ENCODE measurements around the gene HAAO. TPM values are rescaled to one million over a fixed set of nuclear protein-coding genes. Genes with fewer than 3 reads are reported as not detected.

HAAO gene
- total RNA-seq, 4 donors from 2014 or later, result 3.9 to 6.6 (median 4.3) TPM

DNA sequence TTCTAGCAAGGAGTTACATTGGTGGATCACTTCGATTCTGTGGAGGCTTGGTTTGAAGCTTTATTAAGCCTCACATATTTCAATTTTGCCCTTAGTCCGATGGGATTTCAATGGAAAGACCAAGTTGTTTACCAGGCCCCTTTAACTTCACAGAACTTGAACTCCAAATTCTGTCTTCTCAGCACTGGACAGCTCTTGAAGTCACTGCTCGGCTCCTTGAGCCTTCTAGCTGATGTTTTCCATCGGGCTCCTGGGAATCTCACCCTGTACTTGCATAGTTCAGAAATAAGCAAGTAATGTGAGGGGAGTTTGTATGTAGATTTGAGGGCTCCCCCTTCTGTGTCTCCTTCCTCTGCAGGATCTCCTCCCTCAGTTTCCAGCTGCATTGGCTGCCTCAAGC is 43.5 kb downstream of the HAAO start:
- Histone ChIP-seq H3K4me3 (no peak overlapping the region), H3K27me3 (no peaks in the 10 kb centered on the region), H3K27ac (no peak overlapping the region), H3K36me3 (peaks cover 10% of the 10 kb centered on the region), H3K4me1 (peaks cover 14% of the 10 kb centered on the region), H3K9me3 (no peaks in the 10 kb centered on the region)
- no peak for TF ChIP-seq POLR2A (IDR thresholded peaks at IDR 0.05)
- TF ChIP-seq, protein P1, sequence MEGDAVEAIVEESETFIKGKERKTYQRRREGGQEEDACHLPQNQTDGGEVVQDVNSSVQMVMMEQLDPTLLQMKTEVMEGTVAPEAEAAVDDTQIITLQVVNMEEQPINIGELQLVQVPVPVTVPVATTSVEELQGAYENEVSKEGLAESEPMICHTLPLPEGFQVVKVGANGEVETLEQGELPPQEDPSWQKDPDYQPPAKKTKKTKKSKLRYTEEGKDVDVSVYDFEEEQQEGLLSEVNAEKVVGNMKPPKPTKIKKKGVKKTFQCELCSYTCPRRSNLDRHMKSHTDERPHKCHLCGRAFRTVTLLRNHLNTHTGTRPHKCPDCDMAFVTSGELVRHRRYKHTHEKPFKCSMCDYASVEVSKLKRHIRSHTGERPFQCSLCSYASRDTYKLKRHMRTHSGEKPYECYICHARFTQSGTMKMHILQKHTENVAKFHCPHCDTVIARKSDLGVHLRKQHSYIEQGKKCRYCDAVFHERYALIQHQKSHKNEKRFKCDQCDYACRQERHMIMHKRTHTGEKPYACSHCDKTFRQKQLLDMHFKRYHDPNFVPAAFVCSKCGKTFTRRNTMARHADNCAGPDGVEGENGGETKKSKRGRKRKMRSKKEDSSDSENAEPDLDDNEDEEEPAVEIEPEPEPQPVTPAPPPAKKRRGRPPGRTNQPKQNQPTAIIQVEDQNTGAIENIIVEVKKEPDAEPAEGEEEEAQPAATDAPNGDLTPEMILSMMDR (IDR thresholded peaks at IDR 0.05), result no peak
- TF ChIP-seq EP300 (IDR thresholded peaks at IDR 0.05), result no peak
- WGBS, result 97% methylated on average over 4 of the region's 4 CpGs
- no peak for DNase-seq (ENCODE audit: low spot score in 2 of 2)

DNA sequence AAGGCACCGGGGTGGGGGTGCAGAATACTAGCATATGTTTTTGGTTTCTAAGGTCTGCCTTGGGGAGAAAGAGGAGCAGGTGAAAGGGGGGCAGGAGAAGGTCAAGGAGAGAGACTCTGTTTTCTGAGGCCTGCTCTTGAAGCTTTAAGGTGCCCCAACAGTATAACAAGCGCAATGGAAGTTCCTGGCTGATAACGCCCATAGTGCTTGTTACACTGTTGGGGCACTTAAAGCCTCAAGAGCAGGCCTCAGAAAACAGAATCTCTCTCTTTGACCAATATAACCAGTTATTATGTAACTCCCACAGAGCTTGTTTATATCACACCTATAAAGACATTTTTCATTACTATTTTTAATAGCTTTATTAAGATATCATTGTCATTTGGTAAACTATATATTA is 45.0 kb downstream of the HAAO start:
- DNase-seq (ENCODE audit: low spot score in 2 of 2), result no peak
- no peak overlapping the region for H3K4me3 ChIP-seq
- H3K36me3 ChIP-seq, result peaks cover 10% of the 10 kb centered on the region
- no peak overlapping the region for H3K27ac ChIP-seq
- H3K4me1 ChIP-seq, result no peaks in the 10 kb centered on the region
- H3K27me3 ChIP-seq, result no peaks in the 10 kb centered on the region
- TF ChIP-seq POLR2AphosphoS5 (IDR thresholded peaks at IDR 0.05) (no peak), EP300 (IDR thresholded peaks at IDR 0.05) (no peak)
- TF ChIP-seq, protein P1 (IDR thresholded peaks at IDR 0.05), result no peak
- no peaks in the 10 kb centered on the region for H3K9me3 ChIP-seq
- WGBS, result 97% methylated on average over 3 of the region's 3 CpGs

DNA sequence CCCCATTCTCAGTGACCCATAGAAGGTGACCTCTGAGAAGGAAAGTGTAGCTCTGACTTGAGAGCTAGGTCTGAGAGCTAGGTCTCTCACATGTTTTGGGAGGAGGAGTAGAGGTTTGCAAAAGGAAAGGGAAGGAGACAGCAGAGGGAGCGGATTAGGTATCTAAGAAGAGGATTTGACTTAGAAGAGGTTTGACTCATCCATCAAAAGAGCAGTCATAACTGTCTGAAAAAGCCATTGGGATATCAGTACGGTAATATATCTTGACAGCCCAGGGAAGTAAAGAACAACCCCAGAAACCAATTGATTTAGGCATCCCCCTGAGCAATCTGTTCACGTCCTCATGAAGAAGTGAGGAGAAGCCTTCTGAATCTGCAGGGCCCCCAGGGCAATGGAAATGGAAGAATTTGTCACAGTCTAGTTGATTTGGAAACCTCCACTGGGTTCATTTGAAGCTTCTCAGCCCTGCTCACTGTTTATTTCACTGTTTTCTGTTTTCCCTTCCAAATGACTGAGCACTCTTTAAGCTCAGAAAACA is 47.8 kb downstream of the HAAO start:
- Histone ChIP-seq H3K27ac (no peak overlapping the region), H3K27me3 (no peaks in the 10 kb centered on the region), H3K4me1 (no peaks in the 10 kb centered on the region), H3K4me3 (no peak overlapping the region), H3K9me3 (no peaks in the 10 kb centered on the region), H3K36me3 (peaks cover 8% of the 10 kb centered on the region)
- 90% methylated on average over 3 of the region's 3 CpGs for WGBS
- TF ChIP-seq POLR2AphosphoS5 (IDR thresholded peaks at IDR 0.05), result no peak
- DNase-seq (ENCODE audit: low spot score in 2 of 2), result no peak

DNA sequence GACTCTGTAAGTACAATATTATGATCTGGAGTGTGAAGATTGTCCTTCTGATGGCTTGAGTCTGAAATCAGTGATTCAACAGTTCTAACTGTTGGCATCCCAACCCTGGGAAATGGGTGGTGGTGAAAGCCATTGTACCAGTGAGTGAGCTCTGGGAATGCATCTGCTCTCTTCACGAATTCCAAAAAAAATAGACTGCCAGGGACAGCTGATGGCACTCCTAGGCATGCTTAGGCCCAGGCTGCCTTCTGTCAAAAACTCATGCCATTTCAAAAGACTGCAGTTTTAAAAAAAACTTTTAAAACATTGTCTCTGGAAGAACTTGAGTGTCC is 48.8 kb downstream of the HAAO start:
- Histone ChIP-seq H3K27ac (no peak overlapping the region), H3K9me3 (no peaks in the 10 kb centered on the region), H3K4me1 (no peaks in the 10 kb centered on the region), H3K27me3 (no peaks in the 10 kb centered on the region), H3K36me3 (peaks cover 8% of the 10 kb centered on the region), H3K4me3 (no peak overlapping the region)
- WGBS, result 65% methylated on average over 1 of the region's 1 CpG
- TF ChIP-seq EP300 (IDR thresholded peaks at IDR 0.05) (no peak), POLR2AphosphoS5 (IDR thresholded peaks at IDR 0.05) (no peak), POLR2A (IDR thresholded peaks at IDR 0.05) (no peak)
- TF ChIP-seq, protein P1 (IDR thresholded peaks at IDR 0.05), result no peak
- DNase-seq (ENCODE audit: low spot score in 2 of 2), result no peak

DNA sequence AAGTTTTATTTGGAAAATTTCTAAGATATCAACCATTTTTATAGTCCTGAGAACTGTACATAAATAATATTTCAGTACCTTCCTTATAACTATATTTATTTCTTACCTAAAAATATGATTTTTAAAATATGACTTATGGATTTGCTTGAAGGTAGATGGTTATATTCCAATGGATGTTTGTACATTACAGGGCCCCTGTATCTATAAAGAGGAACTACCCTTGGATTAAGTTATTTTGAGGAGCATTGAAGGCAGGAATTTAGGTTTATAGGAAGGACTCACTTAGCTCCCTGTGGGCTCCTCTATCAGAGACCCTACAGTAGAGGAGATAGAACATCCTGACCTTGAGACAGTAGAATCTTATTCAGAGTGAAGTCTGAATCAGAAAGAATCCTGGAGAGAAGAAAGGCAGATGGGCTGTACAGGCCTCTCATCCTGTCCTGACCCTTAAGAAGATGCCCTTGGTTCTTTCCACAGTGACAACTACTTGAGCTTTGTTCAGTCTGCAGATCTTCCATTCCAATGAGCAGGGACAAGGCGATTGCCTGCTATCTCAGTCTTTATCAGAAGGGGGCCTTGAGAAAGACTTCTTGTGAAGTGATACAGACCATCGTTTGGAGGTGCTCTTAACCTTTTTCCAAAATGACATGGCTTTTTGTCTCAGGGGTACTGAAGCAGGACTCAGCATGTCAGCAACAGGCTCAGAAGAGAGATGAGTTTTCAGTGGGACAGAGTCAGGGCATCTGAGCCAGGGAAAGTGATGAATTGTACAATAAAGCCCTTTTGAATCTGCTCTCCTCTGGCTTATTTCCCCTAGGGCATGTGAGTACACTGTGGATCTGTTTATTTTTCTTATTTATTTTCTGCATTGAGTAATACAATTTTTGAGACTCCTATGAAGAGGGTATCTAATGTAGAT is 49.4 kb downstream of the HAAO start:
- no peaks in the 10 kb centered on the region for H3K27me3 ChIP-seq
- WGBS, result 84% methylated on average over 2 of the region's 2 CpGs
- no peak overlapping the region for H3K4me3 ChIP-seq
- no peak for DNase-seq (ENCODE audit: low spot score in 2 of 2)
- no peak for TF ChIP-seq POLR2AphosphoS5 (IDR thresholded peaks at IDR 0.05)
- TF ChIP-seq, protein P1 (IDR thresholded peaks at IDR 0.05), result no peak
- no peak overlapping the region for H3K27ac ChIP-seq
- no peaks in the 10 kb centered on the region for H3K4me1 ChIP-seq
- H3K9me3 ChIP-seq, result no peaks in the 10 kb centered on the region
- peaks cover 9% of the 10 kb centered on the region for H3K36me3 ChIP-seq
